Measurements from ENCODE around the gene SP1.
"Not testable (repeated sequence)": the region's sequence is repeated elsewhere in the genome, so short reads cannot be mapped to it uniquely, and the experiment has no call there.

GRCh38 chr12:53415752-53416389, 35.9 kb downstream of the SP1 start:
- not testable (repeated sequence) for TF ChIP-seq POLR2AphosphoS5 (IDR thresholded peaks at IDR 0.05; ENCODE audit: low read depth); EZH2 (IDR thresholded peaks at IDR 0.05; ENCODE audit: low read depth, unreplicated experiment); ZNF331 (CRISPR knock-in tag; IDR thresholded peaks at IDR 0.05; ENCODE audit: low read depth); CREB1 (CRISPR knock-in tag; IDR thresholded peaks at IDR 0.05; ENCODE audit: low read depth); REST (IDR thresholded peaks at IDR 0.05; ENCODE audit: unreplicated experiment); JUNB (IDR thresholded peaks at IDR 0.05; ENCODE audit: unreplicated experiment); ETS1 (IDR thresholded peaks at IDR 0.05)
- TF ChIP-seq, protein P1, sequence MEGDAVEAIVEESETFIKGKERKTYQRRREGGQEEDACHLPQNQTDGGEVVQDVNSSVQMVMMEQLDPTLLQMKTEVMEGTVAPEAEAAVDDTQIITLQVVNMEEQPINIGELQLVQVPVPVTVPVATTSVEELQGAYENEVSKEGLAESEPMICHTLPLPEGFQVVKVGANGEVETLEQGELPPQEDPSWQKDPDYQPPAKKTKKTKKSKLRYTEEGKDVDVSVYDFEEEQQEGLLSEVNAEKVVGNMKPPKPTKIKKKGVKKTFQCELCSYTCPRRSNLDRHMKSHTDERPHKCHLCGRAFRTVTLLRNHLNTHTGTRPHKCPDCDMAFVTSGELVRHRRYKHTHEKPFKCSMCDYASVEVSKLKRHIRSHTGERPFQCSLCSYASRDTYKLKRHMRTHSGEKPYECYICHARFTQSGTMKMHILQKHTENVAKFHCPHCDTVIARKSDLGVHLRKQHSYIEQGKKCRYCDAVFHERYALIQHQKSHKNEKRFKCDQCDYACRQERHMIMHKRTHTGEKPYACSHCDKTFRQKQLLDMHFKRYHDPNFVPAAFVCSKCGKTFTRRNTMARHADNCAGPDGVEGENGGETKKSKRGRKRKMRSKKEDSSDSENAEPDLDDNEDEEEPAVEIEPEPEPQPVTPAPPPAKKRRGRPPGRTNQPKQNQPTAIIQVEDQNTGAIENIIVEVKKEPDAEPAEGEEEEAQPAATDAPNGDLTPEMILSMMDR (conservative IDR thresholded peaks at IDR 0.05; ENCODE audit: low read depth in 2 of 2), result not testable (repeated sequence)

Measured in GM23338 (cell line).